ENCODE data around the gene BEND3.

BEND3 gene

DNA sequence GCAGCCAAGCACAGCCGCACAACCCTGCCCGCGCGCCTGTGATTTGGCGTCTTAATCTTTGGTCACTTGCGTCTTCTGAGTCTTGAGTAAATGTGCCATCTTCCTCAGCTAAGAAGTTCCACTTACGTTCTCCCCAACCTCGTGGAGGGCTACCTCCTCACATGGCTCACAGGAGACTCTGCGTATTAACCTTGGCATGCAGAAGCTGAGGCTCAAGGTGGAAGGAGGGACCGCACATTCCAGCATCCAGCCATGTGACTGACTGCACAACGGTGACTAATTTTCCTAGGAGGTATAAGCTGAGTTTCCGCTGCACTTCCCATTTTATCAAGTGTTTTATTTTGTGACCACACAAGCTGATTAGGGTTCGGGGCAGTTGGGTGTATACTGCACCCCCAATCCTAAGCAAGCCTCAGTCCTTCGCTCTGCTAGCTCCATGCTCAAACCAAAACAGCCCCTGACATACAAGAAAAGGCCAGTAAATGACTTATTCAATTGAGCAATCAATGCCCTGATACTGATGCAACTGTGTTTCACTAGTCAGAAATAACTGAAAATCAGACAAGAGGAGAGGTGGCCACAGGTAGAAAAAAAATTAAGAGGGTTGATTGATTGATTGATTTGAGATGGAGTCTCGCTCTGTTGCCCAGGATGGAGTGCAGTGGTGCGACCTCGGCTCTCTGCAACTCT lies 7.0 kb downstream of the BEND3 start:
- TF ChIP-seq SIN3A (IDR thresholded peaks at IDR 0.05; ENCODE audit: borderline replicate concordance, insufficient read depth, low read length): no peak
- no peak for TF ChIP-seq FOXP2 (optimal IDR thresholded peaks at IDR 0.05; ENCODE audit: borderline replicate concordance, extremely low read depth, extremely low read length, insufficient read depth)
- TF ChIP-seq REST (IDR thresholded peaks at IDR 0.05; ENCODE audit: insufficient read depth in 1 of 2, low read depth in 2 of 2, low read length in 2 of 2): no peak
- TF ChIP-seq TAF1 (IDR thresholded peaks at IDR 0.05; ENCODE audit: borderline replicate concordance, insufficient read depth, low read length): no peak
- no peak for TF ChIP-seq POLR2AphosphoS5 (IDR thresholded peaks at IDR 0.05; ENCODE audit: low read depth, low read length)

DNA sequence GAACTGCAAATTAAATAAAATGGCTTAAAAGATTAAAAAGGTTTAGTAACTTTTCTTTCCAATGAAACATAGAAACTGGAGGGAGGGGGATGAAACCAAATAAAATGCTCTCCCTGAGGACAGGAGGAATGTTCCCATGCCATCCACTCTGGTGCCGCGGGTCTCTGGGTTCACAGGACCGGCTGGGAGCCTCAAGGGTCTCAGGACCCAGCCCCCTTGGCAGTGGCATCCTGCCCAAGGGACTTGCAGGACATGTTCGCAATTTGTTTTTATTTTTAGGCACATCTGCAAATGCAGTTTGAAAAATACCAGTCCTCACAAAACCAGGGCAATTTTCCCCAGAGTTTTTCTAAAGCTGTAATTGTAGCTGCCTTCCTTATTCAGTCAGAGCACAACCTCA lies 7.5 kb downstream of the BEND3 start:
- TF ChIP-seq SIN3A (IDR thresholded peaks at IDR 0.05; ENCODE audit: borderline replicate concordance, insufficient read depth, low read length) (no peak), POLR2AphosphoS5 (IDR thresholded peaks at IDR 0.05; ENCODE audit: low read depth, low read length) (no peak), REST (IDR thresholded peaks at IDR 0.05; ENCODE audit: insufficient read depth in 1 of 2, low read depth in 2 of 2, low read length in 2 of 2) (no peak), TAF1 (IDR thresholded peaks at IDR 0.05; ENCODE audit: borderline replicate concordance, insufficient read depth, low read length) (no peak), FOXP2 (optimal IDR thresholded peaks at IDR 0.05; ENCODE audit: borderline replicate concordance, extremely low read depth, extremely low read length, insufficient read depth) (no peak)

DNA sequence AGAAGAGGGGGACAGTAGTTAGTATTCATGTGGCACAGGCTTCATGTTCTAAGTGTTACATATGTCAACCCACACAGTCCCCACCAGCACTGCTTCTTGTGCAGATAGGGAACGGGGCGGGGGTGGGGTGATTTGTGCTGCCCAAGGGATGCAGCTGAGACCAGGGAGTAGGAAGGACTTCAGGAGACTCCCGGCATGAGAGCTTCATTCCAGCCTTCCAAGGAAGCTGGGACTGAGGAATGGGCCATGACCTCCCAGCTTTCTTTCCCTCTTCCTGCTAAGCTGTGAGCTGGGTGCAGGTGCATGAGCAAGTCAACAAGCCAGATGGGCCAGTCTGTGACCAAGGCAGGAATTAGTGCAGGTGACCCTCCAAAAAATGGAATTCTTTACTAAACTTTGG lies 9.2 kb downstream of the BEND3 start:
- no peak for TF ChIP-seq POLR2AphosphoS5 (IDR thresholded peaks at IDR 0.05; ENCODE audit: low read depth, low read length)
- TF ChIP-seq SIN3A (IDR thresholded peaks at IDR 0.05; ENCODE audit: borderline replicate concordance, insufficient read depth, low read length): no peak
- TF ChIP-seq FOXP2 (optimal IDR thresholded peaks at IDR 0.05; ENCODE audit: borderline replicate concordance, extremely low read depth, extremely low read length, insufficient read depth): no peak
- TF ChIP-seq TAF1 (IDR thresholded peaks at IDR 0.05; ENCODE audit: borderline replicate concordance, insufficient read depth, low read length): no peak
- no peak for TF ChIP-seq REST (IDR thresholded peaks at IDR 0.05; ENCODE audit: insufficient read depth in 1 of 2, low read depth in 2 of 2, low read length in 2 of 2)

DNA sequence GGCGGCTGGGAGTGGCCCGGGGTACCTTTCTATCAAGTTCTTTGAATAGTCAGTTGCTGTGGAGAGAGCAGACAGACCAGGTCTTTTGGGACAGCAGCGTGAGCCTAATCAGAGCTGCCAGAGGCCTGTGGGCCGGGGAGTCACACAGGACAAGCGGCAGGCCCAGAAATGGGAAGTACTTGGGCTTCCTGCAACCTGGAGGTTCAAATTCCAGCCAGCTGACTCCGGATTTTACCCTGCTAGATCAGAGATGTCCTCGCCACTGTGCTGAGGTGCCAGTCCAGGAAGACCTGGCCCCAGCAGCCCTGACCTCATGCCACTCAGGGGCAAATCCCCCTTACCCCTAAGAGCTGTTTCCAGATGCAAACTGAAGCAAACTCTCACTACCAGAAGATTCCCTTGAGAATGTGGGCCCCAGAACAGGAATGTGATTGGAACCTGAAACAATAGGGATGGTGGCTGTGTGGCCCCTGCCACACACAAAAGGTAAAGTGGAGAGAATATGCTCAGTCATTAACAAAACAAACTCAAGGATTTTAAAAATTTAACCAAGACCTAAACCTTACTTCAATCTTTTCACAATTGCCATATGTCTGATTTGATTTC lies 9.7 kb downstream of the BEND3 start:
- no peak for TF ChIP-seq TAF1 (IDR thresholded peaks at IDR 0.05; ENCODE audit: borderline replicate concordance, insufficient read depth, low read length)
- no peak for TF ChIP-seq REST (IDR thresholded peaks at IDR 0.05; ENCODE audit: insufficient read depth in 1 of 2, low read depth in 2 of 2, low read length in 2 of 2)
- no peak for TF ChIP-seq FOXP2 (optimal IDR thresholded peaks at IDR 0.05; ENCODE audit: borderline replicate concordance, extremely low read depth, extremely low read length, insufficient read depth)
- no peak for TF ChIP-seq POLR2AphosphoS5 (IDR thresholded peaks at IDR 0.05; ENCODE audit: low read depth, low read length)
- no peak for TF ChIP-seq SIN3A (IDR thresholded peaks at IDR 0.05; ENCODE audit: borderline replicate concordance, insufficient read depth, low read length)

Measured in PFSK-1 (cell line).